HG02943 (cell line): ENCODE results near the gene THOC1.

ENCODE experiments used
- ATAC-seq: cut with Tn5 transposase; IDR thresholded peaks from one replicate; pipeline ENCODE4 v1.9.1; 2021; ENCODE audit warnings: mild to moderate bottlenecking, low read depth, moderate library complexity; ENCODE audit not compliant: unreplicated experiment

Gene THOC1

GRCh38 chr18:217532-218336 is 50.1 kb downstream of the THOC1 start:
- no peak for ATAC-seq

- ATAC-seq: no peak
Observed at GRCh38 chr18:215448-216010, 52.3 kb downstream of the THOC1 start.

- ATAC-seq: no peak
Observed at GRCh38 chr18:213966-214365, 53.9 kb downstream of the THOC1 start.

GRCh38 chr18:213505-213904 is 54.3 kb downstream of the THOC1 start:
- no peak for ATAC-seq

GRCh38 chr18:212780-213179 is 55.1 kb downstream of the THOC1 start:
- no peak for ATAC-seq

GRCh38 chr18:211582-211981 is 56.3 kb downstream of the THOC1 start:
- no peak for ATAC-seq

- ATAC-seq: no peak
Observed at GRCh38 chr18:210733-211132, 57.1 kb downstream of the THOC1 start.

GRCh38 chr18:210075-210474 is 57.8 kb downstream of the THOC1 start:
- ATAC-seq: no peak

GRCh38 chr18:199768-200167 is 68.1 kb downstream of the THOC1 start:
- no peak for ATAC-seq

GRCh38 chr18:199214-199613 is 68.6 kb downstream of the THOC1 start:
- no peak for ATAC-seq

GRCh38 chr18:195651-196050 is 72.2 kb downstream of the THOC1 start:
- no peak for ATAC-seq

GRCh38 chr18:192801-193200 is 75.0 kb downstream of the THOC1 start:
- ATAC-seq: no peak

- no peak for ATAC-seq
Observed at GRCh38 chr18:191725-192124, 76.1 kb downstream of the THOC1 start.

GRCh38 chr18:189254-189653 is 78.6 kb downstream of the THOC1 start:
- ATAC-seq: no peak

GRCh38 chr18:183769-184168 is 84.1 kb downstream of the THOC1 start:
- ATAC-seq: no peak

GRCh38 chr18:181711-182110 is 86.1 kb downstream of the THOC1 start:
- no peak for ATAC-seq

- no peak for ATAC-seq
Observed at GRCh38 chr18:179499-179898, 88.3 kb downstream of the THOC1 start.

- no peak for ATAC-seq
Observed at GRCh38 chr18:172361-172760, 95.5 kb downstream of the THOC1 start.
